KBM-7 (cell line): ENCODE measurements around the gene USP25.

ENCODE experiments used
- DNase-seq: peaks from one replicate; pipeline ENCODE4 v3.0.0-alpha.2; 2015
- in situ Hi-C: fragments of 300-500 bp; cut with MboI; formaldehyde crosslinking; loops from 2 replicates; pipeline ENCODE4 v1.14.3; 2020; ENCODE audit warnings: low sequenced_read_pairs, low pct_unique_long_range_greater_than_20kb, mixed read lengths

USP25 gene, protein sequence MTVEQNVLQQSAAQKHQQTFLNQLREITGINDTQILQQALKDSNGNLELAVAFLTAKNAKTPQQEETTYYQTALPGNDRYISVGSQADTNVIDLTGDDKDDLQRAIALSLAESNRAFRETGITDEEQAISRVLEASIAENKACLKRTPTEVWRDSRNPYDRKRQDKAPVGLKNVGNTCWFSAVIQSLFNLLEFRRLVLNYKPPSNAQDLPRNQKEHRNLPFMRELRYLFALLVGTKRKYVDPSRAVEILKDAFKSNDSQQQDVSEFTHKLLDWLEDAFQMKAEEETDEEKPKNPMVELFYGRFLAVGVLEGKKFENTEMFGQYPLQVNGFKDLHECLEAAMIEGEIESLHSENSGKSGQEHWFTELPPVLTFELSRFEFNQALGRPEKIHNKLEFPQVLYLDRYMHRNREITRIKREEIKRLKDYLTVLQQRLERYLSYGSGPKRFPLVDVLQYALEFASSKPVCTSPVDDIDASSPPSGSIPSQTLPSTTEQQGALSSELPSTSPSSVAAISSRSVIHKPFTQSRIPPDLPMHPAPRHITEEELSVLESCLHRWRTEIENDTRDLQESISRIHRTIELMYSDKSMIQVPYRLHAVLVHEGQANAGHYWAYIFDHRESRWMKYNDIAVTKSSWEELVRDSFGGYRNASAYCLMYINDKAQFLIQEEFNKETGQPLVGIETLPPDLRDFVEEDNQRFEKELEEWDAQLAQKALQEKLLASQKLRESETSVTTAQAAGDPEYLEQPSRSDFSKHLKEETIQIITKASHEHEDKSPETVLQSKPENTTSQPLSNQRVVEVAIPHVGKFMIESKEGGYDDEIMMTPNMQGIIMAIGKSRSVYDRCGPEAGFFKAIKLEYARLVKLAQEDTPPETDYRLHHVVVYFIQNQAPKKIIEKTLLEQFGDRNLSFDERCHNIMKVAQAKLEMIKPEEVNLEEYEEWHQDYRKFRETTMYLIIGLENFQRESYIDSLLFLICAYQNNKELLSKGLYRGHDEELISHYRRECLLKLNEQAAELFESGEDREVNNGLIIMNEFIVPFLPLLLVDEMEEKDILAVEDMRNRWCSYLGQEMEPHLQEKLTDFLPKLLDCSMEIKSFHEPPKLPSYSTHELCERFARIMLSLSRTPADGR

GRCh38 chr21:15729674-15730483 lies at the start of gene USP25:
Gene USP25 (plus strand): TSS chr21:15729982. CDS start chr21:15730394, 412 bp downstream.
- in situ Hi-C loops = no loop called here
- DNase-seq = peak; percentile 88

DNA sequence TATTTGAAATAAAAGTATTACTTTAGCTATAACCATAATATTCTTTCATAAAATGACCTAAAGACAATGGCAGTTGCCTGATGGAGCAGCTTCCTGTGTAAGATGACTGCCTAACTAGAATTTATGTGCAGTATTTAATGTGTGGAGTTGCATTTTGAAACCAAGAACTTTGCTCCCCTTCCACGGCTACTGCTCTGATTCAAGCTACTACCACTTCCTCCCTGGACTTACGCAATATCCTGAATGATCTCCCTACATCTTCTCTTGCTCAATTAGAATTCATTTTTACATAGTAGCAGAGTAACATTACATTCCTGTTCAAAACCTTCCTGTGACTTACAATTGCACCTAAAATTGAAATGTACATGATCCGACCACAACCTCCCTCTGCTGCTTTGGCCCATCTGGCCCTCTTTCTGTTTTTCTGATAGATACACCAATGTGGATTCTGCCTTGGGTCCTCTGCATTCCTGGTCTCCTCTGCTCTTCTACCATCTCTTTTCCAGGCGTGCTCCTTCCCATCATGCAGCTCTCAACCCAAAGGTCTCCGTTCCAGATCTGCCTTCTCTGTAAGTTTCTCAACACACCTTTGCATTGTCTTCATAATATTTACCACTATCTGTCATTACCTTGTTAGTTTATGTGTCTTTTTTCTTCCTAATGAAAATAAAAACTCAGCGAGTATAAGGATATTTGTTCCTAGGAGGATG lies 47.4 kb upstream of the USP25 start:
- in situ Hi-C loops = no loop called here
- DNase-seq = peak; percentile 75

DNA sequence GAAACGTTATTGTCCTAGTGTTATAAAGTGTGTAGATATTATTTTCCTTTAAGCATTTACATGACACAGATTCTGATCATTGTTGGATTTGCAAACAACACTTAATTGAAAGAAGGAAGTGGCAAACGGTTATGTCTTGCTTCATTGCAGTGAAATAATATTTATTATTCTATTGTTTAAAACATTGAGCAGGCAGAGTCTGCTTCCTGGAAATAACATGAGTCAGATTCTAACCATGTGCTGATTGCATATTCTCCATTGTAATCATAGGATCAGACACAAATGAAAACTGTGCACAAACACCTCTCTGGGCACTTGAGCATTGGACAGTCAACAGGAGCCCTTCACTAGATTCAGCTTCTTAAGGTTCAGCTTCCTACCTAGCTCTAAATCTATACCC lies 46.8 kb upstream of the USP25 start:
- in situ Hi-C loops = no loop called here
- DNase-seq = no peak

DNA sequence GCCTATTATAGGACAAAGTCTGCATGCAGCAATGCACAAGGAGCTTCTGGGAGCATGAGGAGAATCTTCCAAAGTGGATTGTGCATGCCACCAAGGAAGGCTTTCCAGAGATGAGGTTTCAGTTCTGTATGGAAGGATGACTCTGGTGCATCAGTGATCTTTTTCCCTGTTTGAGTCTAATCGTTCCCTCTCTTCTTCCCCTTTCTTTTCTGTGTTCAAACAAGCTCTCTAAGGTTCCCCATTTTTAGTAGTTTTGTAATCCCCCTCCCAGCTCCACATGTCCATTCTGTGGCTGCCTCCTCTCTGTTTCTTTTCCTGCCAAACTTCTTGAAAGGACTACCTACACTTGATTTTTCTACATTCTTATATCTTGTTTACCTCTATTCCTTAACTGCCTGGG lies 43.3 kb upstream of the USP25 start:
- in situ Hi-C loops = no loop called here
- DNase-seq = peak; percentile 70

- in situ Hi-C loops = no loop called here
- DNase-seq = no peak
Observed at GRCh38 chr21:15687208-15687607, 42.6 kb upstream of the USP25 start.

- in situ Hi-C loops = no loop called here
- no peak for DNase-seq
Observed at GRCh38 chr21:15688016-15688415, 41.8 kb upstream of the USP25 start.

- in situ Hi-C loops = no loop called here
- peak; percentile 26 for DNase-seq
Observed at GRCh38 chr21:15688809-15689208, 41.0 kb upstream of the USP25 start.

DNA sequence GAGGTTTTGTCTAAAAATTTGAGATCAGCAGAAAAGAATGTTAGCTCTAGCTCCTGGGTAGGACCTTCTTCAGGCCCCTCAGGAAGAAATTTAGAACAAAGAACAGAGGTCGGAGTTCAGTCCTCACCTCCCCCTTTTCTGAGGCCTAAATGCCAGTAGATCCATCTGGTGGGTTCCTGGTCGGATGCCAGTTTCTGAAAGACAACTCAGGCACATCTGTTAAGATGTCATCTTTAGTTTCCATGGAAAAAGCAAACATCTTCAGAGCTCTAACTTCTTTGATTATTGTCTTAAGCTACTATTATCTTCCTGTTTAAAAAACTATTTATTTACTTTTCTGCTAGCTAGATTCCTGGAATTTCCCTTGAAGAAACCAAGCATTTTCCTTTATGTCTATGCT lies 37.1 kb upstream of the USP25 start:
- in situ Hi-C loops = no loop called here
- no peak for DNase-seq

DNA sequence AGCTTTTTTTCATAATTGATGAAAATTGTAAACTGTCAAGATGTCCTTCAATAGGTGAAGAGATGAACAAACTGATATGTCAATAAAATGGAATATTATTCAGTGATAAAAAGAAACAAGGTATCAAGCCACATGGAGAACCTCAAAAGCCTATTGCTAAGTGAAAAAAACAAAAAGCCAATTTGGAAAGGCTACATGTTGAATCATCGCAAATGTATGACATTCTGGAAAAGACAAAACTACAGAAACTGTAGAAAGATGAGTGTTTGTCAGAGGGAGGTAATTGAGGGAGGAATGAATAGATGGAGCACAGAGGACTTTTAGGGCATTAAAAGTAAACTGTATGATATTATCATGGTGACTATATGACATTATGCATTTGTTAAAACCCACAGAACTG lies 34.5 kb upstream of the USP25 start:
- in situ Hi-C loops = no loop called here
- no peak for DNase-seq

- DNase-seq = no peak
- in situ Hi-C loops = no loop called here
Observed at GRCh38 chr21:15701830-15702229, 28.0 kb upstream of the USP25 start.

- no peak for DNase-seq
- in situ Hi-C loops = no loop called here
Observed at GRCh38 chr21:15703932-15704331, 25.9 kb upstream of the USP25 start.

DNA sequence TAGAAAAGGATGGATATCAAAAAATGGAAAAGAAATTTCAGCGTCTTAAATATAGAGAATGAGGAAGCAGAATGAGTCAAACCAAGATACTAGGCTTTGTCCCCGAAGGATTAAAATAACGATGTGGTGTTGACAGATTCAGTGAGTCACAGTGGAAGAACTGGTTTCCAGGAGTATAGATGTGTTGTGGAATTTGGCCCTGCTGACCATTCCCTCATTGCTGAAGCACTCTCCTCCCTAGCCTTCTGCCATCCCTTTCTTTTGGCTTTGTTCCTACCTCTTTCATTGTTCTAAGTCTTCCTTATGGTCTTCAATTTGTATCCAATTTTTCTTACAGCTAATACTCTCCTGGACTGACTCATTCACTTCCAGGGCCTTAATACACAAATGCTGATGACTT lies 23.1 kb upstream of the USP25 start:
- DNase-seq = no peak
- in situ Hi-C loops = no loop called here

- in situ Hi-C loops = no loop called here
- DNase-seq = no peak
Observed at GRCh38 chr21:15713412-15713811, 16.4 kb upstream of the USP25 start.

GRCh38 chr21:15718711-15719110 lies 11.1 kb upstream of the USP25 start:
- in situ Hi-C loops = no loop called here
- no peak for DNase-seq

- in situ Hi-C loops = no loop called here
- DNase-seq = no peak
Observed at GRCh38 chr21:15719976-15720375, 9.8 kb upstream of the USP25 start.

GRCh38 chr21:15722591-15723324 lies 7.0 kb upstream of the USP25 start:
- in situ Hi-C loops = no loop called here
- DNase-seq = no peak

GRCh38 chr21:15725949-15726348 lies 3.8 kb upstream of the USP25 start:
- in situ Hi-C loops = no loop called here

DNA sequence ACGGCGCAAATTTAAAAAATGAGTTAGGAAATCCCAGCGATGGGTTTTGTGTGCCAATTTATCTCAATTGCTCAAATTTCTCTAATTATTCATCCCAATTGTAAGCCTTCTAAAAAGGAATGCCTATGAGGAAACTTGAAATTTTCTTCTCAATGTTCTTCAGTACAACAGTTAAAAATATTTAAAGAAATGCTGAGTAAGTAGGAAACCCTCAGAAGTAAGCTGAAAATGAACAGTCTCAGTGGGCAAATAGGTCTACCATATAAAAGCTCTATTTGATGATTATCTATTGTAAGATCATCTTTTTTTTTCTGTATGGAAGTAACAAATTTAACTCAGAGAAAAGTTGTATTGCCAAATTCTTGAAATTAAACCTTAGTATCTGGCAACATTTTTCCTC lies 1.7 kb upstream of the USP25 start:
- in situ Hi-C loops = no loop called here
- DNase-seq = no peak

More at GRCh38 chr21:15725949-15726348, 3.8 kb upstream of the USP25 start:
- DNase-seq = no peak
